T-helper 1 cell treated with Interleukin-12 subunit alpha and Interleukin-12 subunit beta and Interleukin-4 antibody, amounts not matched to agents 30 ng/mL and 1 ng/mL, for 36 hours (primary cell): ENCODE results near the gene CRYGD. TPM values are rescaled to one million over a fixed set of nuclear protein-coding genes. Genes with fewer than 3 reads are reported as not detected.

Experiments
- intact Hi-C: fragments of 100-400 bp; cut with micrococcal nuclease; formaldehyde crosslinking; loops from one replicate; pipeline ENCODE4 v1.15.1; 2024
- total RNA-seq: library from RNA; stranded (reverse); gene quantifications from 2 replicates; pipeline ENCODE4 v1.2.3, GENCODE V29; 2022

The CRYGD gene
- total RNA-seq, 1 donor from 2014 or later = not detected

GRCh38 chr2:208090420-208090819, 33.9 kb downstream of the CRYGD start:
- intact Hi-C loops = no loop called here

- intact Hi-C loops = no loop called here
Observed at GRCh38 chr2:208086029-208086428, 38.3 kb downstream of the CRYGD start.

GRCh38 chr2:208083807-208084206, 40.5 kb downstream of the CRYGD start:
- intact Hi-C loops = no loop called here

- intact Hi-C loops = no loop called here
Observed at GRCh38 chr2:208077276-208077675, 47.0 kb downstream of the CRYGD start.

- intact Hi-C loops = no loop called here
Observed at GRCh38 chr2:208074610-208075356, 49.5 kb downstream of the CRYGD start.

GRCh38 chr2:208072250-208072892, 52.0 kb downstream of the CRYGD start:
- intact Hi-C loops = loop anchor here (1.0 to 2.0 kb wide), 5 partner anchors 99 to 1379 kb away; no protein-coding TSS in a partner anchor

Other genes starting within 250 kb of the CRYGD start
- gene PLEKHM3, start 99.0 kb downstream of the CRYGD start, total RNA-seq = 6.6 and 6.8 TPM in 2 replicates
- gene CRYGC, start 5.3 kb upstream of the CRYGD start, total RNA-seq = not detected in 2 replicates
- gene CRYGB, start 21.6 kb upstream of the CRYGD start, total RNA-seq = not detected in 2 replicates
- not detected in 2 replicates for gene CRYGA, start 39.1 kb upstream of the CRYGD start, total RNA-seq
- not detected in 2 replicates for gene C2orf80, start 65.5 kb upstream of the CRYGD start, total RNA-seq
- gene IDH1, start 130.5 kb upstream of the CRYGD start, total RNA-seq = 21.9 and 22.9 TPM in 2 replicates
- 37.4 and 40.2 TPM in 2 replicates for gene PIKFYVE, start 141.7 kb upstream of the CRYGD start, total RNA-seq